HPDE6-E6E7 (cell line): ENCODE data around the gene EARS2.
A peak's percentile ranks its signal among the peaks of the same experiment; 100 is the strongest.
"Not testable (repeated sequence)": the region's sequence is repeated elsewhere in the genome, so short reads cannot be mapped to it uniquely, and the experiment has no call there.

Experiments
- DNase-seq: peaks from one replicate; pipeline ENCODE4 v3.0.0; 2011; ENCODE audit warnings: missing footprints; ENCODE audit errors: extremely low spot score

Gene EARS2

DNA sequence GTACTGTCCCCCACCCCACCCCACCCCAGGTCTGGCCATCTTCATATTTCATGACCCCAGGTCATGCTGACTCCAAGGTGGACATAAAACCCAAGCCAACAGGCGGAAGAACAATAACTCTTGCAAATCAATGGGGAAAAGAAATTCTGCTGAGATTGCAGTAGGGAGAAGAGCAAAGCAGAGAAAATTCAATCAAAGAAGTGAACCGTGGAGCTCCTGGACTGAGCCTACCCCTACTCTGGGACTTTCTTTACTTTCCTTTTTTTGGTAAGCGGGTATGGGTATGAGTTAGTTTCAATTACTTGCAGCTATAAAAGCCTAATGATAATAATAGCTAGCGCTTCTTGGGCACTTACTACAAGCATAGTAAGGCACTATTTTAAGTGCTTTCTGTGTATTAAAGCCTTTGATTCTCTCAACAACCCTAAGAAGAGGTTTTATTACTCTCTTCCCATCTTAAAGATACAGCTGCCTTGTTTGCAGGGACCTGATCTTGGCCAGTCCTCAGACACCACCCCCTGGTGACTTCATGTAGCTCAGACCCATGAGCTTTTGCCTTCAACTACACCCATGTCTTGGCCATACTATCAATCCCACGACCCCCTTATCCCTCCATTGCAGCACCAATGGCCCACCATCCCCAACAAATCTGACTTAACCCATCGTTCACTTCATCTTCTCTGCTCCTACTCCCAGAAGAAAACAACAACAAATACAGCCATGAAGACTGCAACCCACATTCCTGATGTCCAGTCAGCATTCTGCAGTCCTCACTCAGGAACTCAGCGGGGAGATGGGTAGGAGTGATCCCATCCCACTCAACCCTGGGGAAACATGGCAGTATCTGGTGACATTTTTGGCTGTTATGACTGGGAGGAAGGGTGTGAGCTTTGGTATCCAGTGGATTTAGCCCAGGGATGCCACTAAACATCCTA, 51.2 kb downstream of the EARS2 start:
- DNase-seq = no peak

GRCh38 chr16:23505180-23505665, 51.9 kb downstream of the EARS2 start:
- DNase-seq = no peak

- peak; percentile 93 for DNase-seq
These were observed 52.5 kb downstream of the EARS2 start for GRCh38 chr16:23504453-23505179.

DNA sequence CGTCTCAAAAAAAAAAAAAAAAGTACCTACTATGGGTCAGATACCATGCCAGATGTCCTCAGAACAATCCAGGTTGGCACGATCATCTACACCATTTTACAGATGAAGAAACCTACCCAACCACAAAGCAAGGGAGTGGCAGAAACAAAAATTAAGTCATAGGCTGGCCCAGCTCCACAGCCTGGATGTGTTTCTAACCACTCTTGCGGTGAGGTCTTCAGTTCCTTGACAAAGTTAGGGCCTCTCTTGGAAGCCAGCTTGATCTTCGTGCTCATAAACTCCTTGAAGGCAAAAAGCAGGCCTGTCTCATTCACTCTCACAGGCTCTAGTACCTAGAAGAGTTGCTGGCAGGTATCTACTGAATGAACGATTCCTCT, 53.1 kb downstream of the EARS2 start:
- DNase-seq = no peak

DNA sequence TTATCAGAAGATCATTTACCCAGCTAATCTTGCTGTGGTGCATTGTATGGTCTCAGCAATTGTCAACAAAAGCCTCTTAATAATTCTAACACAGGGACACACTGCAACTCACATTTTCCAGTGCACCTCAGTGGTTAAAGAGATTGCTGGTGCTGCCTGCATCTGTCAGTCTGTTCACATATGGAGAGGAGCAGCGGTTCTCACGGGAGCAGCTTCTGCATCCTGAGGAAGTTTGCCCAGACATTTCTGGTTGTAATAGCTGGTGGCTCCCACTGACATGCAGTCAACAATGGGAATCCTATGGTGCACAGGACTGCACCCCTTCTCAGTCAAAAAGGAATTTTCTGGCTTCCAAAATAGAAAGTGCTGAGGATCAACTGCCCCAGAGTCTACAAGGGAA, 54.7 kb downstream of the EARS2 start:
- no peak for DNase-seq

GRCh38 chr16:23501291-23501690, 55.9 kb downstream of the EARS2 start:
- DNase-seq = no peak

GRCh38 chr16:23500862-23501225, 56.3 kb downstream of the EARS2 start:
- no peak for DNase-seq

- no peak for DNase-seq
These were observed 56.8 kb downstream of the EARS2 start for GRCh38 chr16:23500212-23500861.

DNA sequence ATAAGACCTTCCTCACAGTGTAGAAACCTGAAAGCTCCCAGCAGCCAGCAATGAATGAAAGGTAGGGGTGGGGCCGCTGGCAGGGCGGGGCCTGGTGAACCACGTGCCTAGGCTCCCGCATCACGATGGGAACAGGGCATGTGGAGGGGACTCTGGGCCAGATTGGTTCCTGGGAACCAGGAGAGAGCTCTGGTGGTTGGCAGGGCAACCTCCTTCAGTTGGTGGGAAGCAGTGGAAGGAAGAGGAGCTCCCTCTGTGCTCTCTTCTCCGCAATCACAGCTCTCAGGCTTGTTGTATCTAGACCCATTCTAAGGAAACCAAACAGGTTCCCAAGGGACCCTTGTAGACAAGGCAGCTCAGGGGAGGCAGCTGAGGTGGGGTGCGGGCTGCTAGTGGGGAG, 57.3 kb downstream of the EARS2 start:
- no peak for DNase-seq

- no peak for DNase-seq
These were observed 58.3 kb downstream of the EARS2 start for GRCh38 chr16:23498863-23499262.

GRCh38 chr16:23497543-23497868, 59.6 kb downstream of the EARS2 start:
- DNase-seq = no peak

GRCh38 chr16:23496821-23497542, 60.2 kb downstream of the EARS2 start:
- DNase-seq = peak; percentile 86

GRCh38 chr16:23495671-23496070, 61.5 kb downstream of the EARS2 start:
- DNase-seq = no peak

DNA sequence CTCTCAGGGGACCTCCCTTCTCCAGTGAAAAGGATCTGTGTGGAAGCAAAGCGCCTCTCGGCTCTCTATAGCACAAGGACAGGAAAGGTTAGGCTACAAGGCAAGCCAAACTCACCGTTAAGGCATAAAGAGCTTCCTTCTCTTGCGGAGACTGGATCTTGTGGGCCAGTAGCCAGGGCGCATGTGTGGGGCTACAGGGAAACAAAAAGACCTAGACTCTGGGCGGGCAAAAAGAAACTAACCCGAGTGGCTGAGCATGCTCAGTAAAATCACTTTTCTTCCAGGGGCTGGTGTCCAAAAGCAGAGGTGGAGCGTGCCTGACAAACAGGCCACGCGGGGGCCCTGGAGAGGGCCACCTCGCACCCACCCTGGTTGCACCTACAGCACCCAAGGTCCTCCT, 63.0 kb downstream of the EARS2 start:
- DNase-seq = no peak

GRCh38 chr16:23491490-23492391, 65.4 kb downstream of the EARS2 start:
- DNase-seq = peak; percentile 52

- no peak for DNase-seq
These were observed 70.7 kb downstream of the EARS2 start for GRCh38 chr16:23486480-23486879.

DNA sequence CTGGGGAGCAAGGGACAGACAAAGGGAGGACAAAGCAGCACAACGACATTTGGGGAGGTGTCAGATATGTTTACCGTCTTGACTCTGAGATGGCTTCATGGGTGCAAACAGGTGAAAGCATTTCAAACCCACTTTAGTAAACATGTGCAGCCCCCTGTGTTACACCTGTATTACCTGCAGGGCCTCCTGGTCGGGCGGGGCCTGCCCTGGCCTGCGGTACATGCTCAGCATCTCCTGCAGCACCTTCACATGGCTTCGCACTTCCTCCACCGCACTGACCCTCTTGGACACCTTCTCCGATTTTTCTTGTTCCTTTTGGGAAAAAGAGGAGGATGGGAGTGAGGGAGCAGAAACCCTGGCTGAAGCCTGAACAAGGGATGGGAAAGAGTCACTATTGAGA, 71.3 kb downstream of the EARS2 start:
- DNase-seq = no peak

DNA sequence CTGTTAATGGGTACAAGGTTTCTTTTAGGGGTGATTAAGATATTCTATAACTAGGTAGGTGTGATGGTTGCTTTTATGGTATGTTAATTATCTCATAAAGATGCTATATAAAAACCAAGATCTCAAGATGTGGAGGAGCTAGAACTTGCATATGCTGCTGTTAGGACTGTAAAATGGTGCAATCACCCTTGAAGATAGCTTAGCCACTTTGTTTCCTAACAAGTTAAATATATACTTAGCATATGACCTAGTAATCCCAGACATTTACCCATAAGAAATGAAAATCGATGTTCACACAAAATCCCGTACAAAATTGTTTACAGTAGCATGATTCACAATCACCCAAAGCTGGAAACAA, 71.9 kb downstream of the EARS2 start:
- DNase-seq = no peak

GRCh38 chr16:23484510-23485256, 72.5 kb downstream of the EARS2 start:
- no peak for DNase-seq

GRCh38 chr16:23483492-23483891, 73.7 kb downstream of the EARS2 start:
- DNase-seq = not testable (repeated sequence)
